Adrenal gland (tissue), 5 donors: ENCODE measurements around the gene DMWD.

Source experiments
- CTCF ChIP-seq, 6 experiments: fragments of 450-650 bp in 4 of 6; fragments of 200-600 bp in 2 of 6; sonication (generic) in 1 of 6; IDR thresholded peaks; 1 replicate in 5 of 6; 2 replicates in 1 of 6; pipeline versions ENCODE4 v1.5.1 to v1.8.0; 2016 to 2021; ENCODE audit warnings: antibody characterized with exemption in 6 of 6, mild to moderate bottlenecking in 2 of 6, moderate library complexity in 1 of 6
- POLR2A ChIP-seq, 2 donors: fragments of 450-650 bp; IDR thresholded peaks; one replicate each; pipeline ENCODE4 v1.6.1; 2017; ENCODE audit warnings: antibody characterized with exemption in 2 of 2, mild to moderate bottlenecking in 2 of 2, moderate library complexity in 1 of 2
- donor health status: DM: no; HTN: no; CAD: no.

DNA sequence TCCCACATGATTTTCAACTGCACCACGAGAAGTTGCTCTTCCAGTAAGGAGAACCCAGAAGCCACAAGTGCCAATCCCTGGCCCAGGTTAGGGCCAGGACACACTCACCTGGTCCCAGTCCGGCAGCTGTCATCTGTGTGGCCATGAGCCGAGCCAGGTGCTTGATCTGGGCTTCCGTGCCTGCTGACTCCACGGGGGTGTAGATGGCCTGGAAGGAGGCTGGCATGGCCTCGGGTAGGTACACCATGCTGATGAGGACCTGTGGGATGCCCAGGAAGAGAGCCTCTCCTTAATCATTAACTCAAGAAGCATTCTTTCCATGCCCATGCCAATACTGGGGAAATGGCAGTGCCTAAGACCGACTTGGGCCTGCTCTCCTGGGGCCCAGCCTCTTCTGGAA is 42.3 kb upstream of the DMWD start:
- TF ChIP-seq POLR2A (IDR thresholded peaks at IDR 0.05) = no peak
- no peak for TF ChIP-seq CTCF (IDR thresholded peaks at IDR 0.05)
